HUES6 (cell line): ENCODE results near the gene ESPNL.

ENCODE experiments used
- H3K27ac ChIP-seq: 2 replicates; pipeline ENCODE4 v1.7.0; 2013; ENCODE audit warnings: low read depth, mild to moderate bottlenecking, low read length, inconsistent platforms
- H3K27me3 ChIP-seq: 2 replicates; pipeline ENCODE4 v1.6.1; 2013; ENCODE audit warnings: low read length; ENCODE audit not compliant: control insufficient read depth, insufficient read depth
- H3K36me3 ChIP-seq: 2 replicates; pipeline ENCODE4 v1.6.1; 2013; ENCODE audit warnings: low read length; ENCODE audit not compliant: control insufficient read depth, insufficient read depth
- H3K4me1 ChIP-seq: 2 replicates; pipeline ENCODE4 v1.6.1; 2013; ENCODE audit warnings: low read length; ENCODE audit not compliant: control insufficient read depth, insufficient read depth
- H3K4me3 ChIP-seq: 2 replicates; pipeline ENCODE4 v1.5.1; 2013; ENCODE audit warnings: low read depth, low read length
- H3K9ac ChIP-seq: one replicate; pipeline ENCODE4 v1.6.1; 2013; ENCODE audit warnings: mild to moderate bottlenecking, low read length
- H3K9me3 ChIP-seq: 2 replicates; pipeline ENCODE4 v1.6.1; 2013; ENCODE audit warnings: low read depth, low read length; ENCODE audit not compliant: control insufficient read depth, insufficient read depth

Gene ESPNL

DNA sequence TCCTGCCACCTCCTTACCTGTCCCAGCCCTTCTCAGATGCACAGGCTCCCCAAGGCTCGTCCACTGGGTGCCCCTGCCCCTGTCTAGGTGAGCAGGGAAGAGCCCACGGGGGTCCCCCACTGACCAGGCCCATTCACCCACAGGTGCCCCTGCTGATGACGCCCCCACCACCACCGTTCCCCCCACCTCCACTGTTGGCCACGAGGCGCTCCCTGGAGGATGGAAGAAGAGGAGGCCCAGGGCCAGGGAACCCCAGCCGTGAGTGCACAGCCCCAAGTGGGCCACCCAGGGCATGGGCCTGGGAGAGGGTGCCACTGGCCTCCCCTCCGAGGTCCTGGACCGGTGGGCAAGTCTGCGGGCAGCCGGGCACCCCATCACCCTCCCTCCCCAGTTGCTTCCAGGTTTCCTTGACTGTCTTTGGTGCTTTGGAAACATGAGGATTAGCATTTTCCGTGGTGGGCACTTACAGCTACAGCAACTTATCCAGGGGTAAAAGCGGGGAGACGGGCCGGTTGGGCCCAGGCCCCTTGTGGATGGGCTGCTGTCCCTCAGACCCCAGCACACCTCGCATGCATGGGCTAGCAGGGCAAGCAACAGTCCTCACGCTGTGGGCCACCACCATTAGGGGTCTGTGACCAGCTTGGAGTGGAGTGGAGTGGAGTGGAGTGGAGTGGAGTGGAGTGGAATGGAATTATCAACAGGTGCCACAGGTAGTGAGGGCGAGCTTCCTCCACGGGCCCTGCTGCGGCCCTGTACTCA, 25.2 kb downstream of the ESPNL start:
- Histone ChIP-seq H3K27me3 (peaks cover under 1% of the 10 kb centered on the region; the same call in 1 of the 2 replicates), H3K9ac (no peak overlapping the region), H3K27ac (no peak overlapping the region), H3K9me3 (peaks cover 5% of the 10 kb centered on the region; the same call in 1 of the 2 replicates), H3K4me3 (no peak overlapping the region), H3K4me1 (peaks cover 5% of the 10 kb centered on the region; the same call in 1 of the 2 replicates), H3K36me3 (no peaks in the 10 kb centered on the region)

DNA sequence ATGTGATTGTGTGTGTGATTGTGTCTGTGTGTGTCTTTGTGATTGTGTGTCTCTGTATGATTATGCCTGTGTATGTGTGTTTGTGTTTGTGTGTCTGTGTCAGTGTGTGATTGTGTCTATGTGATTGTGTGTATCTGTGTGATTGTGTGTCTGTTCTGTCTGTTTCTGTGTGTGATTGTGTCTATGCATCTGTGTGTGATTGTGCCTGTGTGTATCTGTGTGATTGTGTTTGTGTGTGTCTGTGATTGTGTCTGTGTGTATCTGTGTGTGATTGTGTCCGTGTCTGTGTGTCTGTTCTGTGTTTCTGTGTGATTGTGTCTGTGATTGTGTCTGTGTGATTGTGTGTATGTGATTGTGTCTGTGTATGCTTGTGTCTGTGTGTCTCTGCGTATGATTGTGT, 26.2 kb downstream of the ESPNL start:
- peaks cover 5% of the 10 kb centered on the region; the same call in 1 of the 2 replicates for H3K9me3 ChIP-seq
- H3K4me1 ChIP-seq: peaks cover 5% of the 10 kb centered on the region; the same call in 1 of the 2 replicates
- no peak overlapping the region for H3K4me3 ChIP-seq
- H3K27ac ChIP-seq: no peak overlapping the region
- no peaks in the 10 kb centered on the region for H3K27me3 ChIP-seq
- H3K9ac ChIP-seq: no peak overlapping the region
- H3K36me3 ChIP-seq: no peaks in the 10 kb centered on the region

DNA sequence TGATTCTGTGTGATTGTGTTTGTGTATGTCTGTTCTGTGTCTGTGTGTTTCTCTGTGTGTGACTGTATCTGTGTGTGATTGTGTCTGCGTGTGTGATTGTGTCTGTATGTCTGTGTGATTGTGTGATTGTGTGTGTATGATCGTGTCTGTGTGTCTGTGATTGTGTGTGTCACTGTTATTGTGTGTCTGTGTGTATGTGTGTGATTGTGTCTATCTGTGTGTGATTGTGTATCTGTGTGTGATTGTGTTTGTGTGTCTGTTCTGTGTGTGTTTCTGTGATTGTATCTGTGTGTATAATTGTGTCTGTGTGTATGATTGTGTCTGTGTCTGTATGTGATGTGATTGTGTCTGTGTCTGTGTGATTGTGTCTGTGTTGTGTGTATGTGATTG, 26.6 kb downstream of the ESPNL start:
- no peak overlapping the region for H3K9ac ChIP-seq
- no peak overlapping the region for H3K4me3 ChIP-seq
- H3K27me3 ChIP-seq: no peaks in the 10 kb centered on the region
- no peak overlapping the region for H3K27ac ChIP-seq
- peaks cover 5% of the 10 kb centered on the region; the same call in 1 of the 2 replicates for H3K4me1 ChIP-seq
- peaks cover 5% of the 10 kb centered on the region; the same call in 1 of the 2 replicates for H3K9me3 ChIP-seq
- H3K36me3 ChIP-seq: no peaks in the 10 kb centered on the region

DNA sequence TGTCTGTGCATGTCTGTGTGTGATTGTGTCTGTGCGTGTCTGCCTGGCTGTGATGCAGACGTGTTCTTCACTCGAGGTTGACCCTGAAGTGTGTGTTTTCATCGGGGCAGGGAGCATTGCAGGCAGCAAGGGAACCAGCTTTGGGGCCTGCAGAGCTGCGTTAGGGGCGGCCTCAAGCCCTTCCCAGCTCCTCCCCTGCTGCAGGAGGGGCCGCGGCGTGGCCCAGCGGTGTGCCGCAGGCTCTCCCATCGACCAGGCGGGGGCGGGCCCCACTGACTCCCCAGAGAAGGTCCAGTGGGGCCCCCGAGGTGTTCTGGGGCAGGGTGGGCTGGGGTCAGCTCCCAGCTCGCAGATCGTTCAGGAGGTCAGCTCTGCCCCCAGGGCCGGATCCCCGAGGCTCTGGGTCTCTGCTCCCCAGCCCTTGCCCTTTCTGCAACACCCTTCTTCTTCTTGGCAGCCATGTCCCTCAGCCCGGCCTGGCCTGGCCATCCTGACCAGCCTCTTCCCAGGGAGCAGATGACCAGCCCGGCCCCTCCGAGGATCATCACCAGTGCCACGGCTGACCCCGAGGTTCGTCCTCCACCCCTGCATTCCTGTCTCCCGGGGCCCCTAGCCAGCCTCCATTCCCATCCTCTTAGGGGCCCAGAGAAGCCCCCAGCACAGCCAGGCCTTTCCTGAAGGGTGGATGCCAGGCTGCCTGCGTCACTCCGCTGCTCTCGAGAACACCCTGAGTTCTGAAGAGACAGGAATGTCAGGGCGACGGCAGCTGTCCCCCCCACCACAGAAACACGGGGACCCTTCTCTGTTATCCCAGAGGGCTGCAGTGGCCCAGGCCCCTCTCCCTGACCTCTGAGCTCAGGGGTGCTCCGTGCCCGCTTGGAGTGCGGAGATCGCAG, 27.3 kb downstream of the ESPNL start:
- Histone ChIP-seq H3K4me1 (peaks cover 5% of the 10 kb centered on the region; the same call in 1 of the 2 replicates), H3K4me3 (no peak overlapping the region), H3K9ac (no peak overlapping the region), H3K9me3 (peaks cover 5% of the 10 kb centered on the region; the same call in 1 of the 2 replicates), H3K27me3 (no peaks in the 10 kb centered on the region), H3K27ac (no peak overlapping the region), H3K36me3 (no peaks in the 10 kb centered on the region)

DNA sequence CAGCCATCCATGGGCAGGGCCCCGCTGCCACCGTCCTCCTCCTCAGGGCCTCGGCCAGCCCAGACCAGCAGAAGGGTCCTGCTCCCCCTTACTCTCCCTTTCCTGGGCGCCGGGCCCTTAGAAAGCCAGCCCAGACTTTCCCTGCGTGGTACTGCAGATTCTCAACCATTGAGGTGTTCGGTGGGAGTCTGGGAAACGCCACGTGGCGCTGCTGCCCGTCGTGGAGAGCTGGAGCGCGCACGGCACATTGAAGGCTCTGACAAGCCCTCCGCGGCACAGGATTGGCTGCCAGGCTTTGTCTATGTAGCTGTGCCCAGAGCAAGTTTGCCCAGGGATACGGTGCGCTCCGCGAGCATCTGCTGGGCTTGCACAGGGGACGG, 27.9 kb downstream of the ESPNL start:
- Histone ChIP-seq H3K27ac (no peak overlapping the region), H3K27me3 (no peaks in the 10 kb centered on the region), H3K4me1 (peaks cover 5% of the 10 kb centered on the region; the same call in 1 of the 2 replicates), H3K9ac (no peak overlapping the region), H3K4me3 (no peak overlapping the region), H3K36me3 (no peaks in the 10 kb centered on the region), H3K9me3 (peaks cover 5% of the 10 kb centered on the region; the same call in 1 of the 2 replicates)

DNA sequence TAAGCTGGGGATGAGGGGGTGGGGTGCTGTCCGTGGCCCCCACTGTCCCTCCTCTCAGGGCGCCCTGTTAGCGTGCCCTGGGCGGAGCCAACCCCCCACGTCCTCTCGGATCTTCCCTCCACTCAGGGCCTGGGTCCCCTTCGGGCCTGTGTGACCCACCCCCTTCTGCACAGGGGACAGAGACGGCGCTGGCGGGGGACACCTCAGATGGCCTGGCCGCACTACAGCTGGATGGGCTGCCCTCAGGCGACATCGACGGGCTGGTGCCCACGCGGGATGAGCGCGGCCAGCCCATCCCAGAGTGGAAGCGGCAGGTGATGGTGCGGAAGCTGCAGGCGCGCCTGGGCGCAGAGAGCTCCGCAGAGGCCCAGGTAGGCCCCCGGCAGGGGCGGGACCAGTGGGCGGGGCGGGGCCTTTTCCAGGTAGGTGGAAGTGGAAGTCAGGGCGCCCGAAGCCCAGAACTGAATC, 28.4 kb downstream of the ESPNL start:
- Histone ChIP-seq H3K9ac (no peak overlapping the region), H3K27me3 (no peaks in the 10 kb centered on the region), H3K4me1 (peaks cover 5% of the 10 kb centered on the region; the same call in 1 of the 2 replicates), H3K9me3 (peaks cover 5% of the 10 kb centered on the region; the same call in 1 of the 2 replicates), H3K4me3 (no peak overlapping the region), H3K27ac (no peak overlapping the region), H3K36me3 (no peaks in the 10 kb centered on the region)

DNA sequence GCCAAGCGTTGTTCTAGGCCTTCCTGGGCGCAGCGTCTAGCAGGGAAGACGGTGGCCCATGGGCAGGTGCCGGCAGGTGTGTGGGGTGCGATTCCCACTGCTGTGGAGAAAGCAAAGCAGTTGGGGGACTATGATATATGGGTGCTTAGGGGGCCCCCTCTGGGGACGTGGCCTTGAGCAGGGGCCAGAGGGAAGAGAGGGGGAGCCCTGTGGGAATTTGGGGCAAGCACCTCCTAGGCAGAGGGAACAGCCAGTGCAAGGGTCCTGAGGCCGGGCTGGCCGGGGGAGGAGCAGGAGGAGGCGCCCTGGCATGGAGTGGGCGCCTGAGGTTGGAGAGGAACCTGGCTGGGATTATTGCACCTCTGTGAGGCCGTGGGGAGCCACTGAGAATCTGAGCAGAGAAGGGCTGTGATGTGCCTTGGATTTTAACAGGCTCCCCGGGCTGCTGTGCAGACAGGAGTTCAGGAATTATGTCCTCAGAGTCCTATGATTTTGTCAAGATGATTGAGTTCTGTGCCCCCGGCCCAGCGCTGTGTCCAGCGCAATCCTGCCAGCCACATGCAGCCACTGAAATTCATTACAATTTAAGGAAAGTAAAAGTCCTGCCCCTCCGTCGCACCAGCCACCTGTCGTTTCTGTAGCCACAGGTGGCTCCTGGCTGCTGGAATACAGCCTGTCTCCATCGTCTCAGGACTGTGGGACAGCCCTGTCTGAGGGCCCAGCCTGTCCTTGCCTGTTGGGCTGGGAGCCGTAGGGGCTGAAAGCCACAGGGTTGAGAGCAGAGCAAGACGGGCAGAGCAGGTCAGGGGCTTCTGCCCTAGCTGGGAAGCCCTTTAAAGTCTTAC, 29.2 kb downstream of the ESPNL start:
- peaks cover 5% of the 10 kb centered on the region; the same call in 1 of the 2 replicates for H3K9me3 ChIP-seq

DNA sequence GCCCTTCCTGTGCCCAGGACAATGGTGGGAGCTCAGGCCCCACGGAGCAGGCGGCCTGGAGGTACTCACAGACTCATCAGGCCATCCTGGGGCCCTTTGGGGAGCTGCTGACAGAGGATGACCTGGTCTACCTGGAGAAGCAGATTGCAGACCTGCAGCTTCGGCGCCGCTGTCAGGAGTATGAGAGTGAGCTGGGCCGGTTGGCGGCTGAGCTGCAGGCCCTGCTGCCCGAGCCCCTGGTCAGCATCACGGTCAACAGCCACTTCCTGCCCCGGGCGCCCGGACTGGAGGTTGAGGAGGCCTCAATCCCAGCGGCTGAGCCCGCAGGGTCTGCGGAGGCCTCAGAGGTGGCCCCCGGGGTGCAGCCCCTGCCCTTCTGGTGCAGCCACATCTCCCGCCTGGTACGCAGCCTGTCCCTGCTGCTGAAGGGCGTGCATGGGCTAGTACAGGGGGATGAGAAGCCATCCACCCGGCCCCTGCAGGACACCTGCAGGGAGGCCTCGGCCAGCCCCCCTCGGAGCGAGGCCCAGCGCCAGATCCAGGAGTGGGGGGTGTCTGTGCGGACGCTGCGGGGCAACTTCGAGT, 30.1 kb downstream of the ESPNL start:
- H3K9ac ChIP-seq: no peak overlapping the region
- H3K36me3 ChIP-seq: no peaks in the 10 kb centered on the region

More for the DNA sequence above, 29.2 kb downstream of the ESPNL start:
- Histone ChIP-seq H3K4me1 (peaks cover 5% of the 10 kb centered on the region; the same call in 1 of the 2 replicates), H3K36me3 (no peaks in the 10 kb centered on the region), H3K4me3 (no peak overlapping the region), H3K9ac (no peak overlapping the region), H3K27me3 (no peaks in the 10 kb centered on the region), H3K27ac (no peak overlapping the region)

DNA sequence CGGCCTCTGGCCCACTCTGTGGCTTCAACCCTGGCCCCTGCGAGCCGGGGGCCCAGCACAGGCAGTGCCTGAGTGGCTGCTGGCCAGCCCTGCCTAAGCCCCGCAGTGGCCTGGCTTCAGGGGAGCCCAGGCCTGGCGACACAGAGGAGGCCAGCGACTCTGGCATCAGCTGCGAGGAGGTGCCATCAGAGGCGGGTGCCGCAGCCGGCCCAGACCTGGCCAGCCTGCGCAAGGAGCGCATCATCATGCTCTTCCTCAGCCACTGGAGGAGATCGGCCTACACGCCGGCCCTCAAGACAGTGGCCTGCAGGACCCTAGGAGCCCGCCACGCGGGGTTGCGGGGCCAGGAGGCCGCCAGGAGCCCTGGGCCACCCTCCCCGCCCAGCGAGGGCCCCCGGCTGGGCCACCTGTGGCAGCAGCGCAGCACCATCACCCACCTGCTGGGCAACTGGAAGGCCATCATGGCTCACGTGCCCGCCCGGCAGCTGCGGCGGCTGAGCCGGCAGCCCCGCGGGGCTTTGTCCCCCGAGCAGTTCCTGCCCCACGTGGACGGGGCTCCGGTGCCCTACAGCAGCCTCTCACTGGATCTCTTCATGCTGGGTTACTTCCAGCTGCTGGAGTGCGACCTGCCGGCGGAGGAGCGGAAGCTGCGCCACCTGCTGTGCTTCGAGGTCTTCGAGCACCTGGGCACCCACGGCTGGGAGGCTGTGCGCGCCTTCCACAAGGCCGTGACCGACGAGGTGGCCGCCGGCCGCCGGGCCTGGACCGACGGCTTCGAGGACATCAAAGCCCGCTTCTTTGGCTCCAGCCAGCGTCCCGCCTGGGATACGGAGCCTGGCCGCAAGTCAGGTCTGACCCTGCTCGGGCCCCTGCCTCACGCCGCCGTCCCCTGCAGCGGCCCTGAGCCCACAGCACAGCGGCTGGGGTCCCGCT, 30.8 kb downstream of the ESPNL start:
- peaks cover 5% of the 10 kb centered on the region; the same call in 1 of the 2 replicates for H3K9me3 ChIP-seq
- no peak overlapping the region for H3K27ac ChIP-seq
- H3K4me1 ChIP-seq: peaks cover 5% of the 10 kb centered on the region; the same call in 1 of the 2 replicates
- no peaks in the 10 kb centered on the region for H3K36me3 ChIP-seq
- H3K9ac ChIP-seq: no peak overlapping the region
- H3K4me3 ChIP-seq: no peak overlapping the region
- H3K27me3 ChIP-seq: no peaks in the 10 kb centered on the region

More for the DNA sequence above, 30.1 kb downstream of the ESPNL start:
- H3K4me3 ChIP-seq: no peak overlapping the region
- peaks cover 5% of the 10 kb centered on the region; the same call in 1 of the 2 replicates for H3K4me1 ChIP-seq
- peaks cover 5% of the 10 kb centered on the region; the same call in 1 of the 2 replicates for H3K9me3 ChIP-seq
- H3K27me3 ChIP-seq: no peaks in the 10 kb centered on the region
- no peak overlapping the region for H3K27ac ChIP-seq
